GM12875 (cell line): Measurements from ENCODE around the gene DIPK1A.

Source experiments
- H3K4me3 ChIP-seq: one replicate; pipeline ENCODE4 v1.5.1; 2011; ENCODE audit warnings: low read depth, low read length, control low read depth
- TF ChIP-seq, protein P1 (sequence below): IDR thresholded peaks from 2 replicates; pipeline ENCODE4 v1.5.1; 2011; ENCODE audit warnings: low read depth, mild to moderate bottlenecking, control low read depth, inconsistent platforms, low read length, moderate library complexity, borderline replicate concordance; ENCODE audit not compliant: insufficient read depth

The DIPK1A gene

DNA sequence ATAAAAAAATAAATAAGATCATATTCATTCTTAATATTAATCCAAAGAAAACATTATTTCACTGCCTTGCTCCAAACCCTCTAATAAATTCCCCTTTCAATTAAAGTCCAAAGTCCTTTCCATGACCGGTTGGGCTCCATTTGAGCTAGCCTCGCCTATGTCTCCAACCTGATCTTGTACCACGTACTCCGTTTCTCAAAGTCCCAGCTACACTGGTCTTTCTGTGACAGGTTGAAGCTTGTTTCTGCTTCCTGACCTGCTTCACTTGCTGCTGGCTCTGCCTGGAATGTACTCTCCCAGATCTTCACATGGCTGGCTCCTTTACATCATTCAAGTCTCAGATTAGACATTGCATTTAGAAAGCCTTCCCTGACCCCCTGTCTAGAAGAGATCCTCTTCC is 113.1 kb downstream of the DIPK1A start:
- H3K4me3 ChIP-seq, result no peak overlapping the region
- TF ChIP-seq, protein P1, sequence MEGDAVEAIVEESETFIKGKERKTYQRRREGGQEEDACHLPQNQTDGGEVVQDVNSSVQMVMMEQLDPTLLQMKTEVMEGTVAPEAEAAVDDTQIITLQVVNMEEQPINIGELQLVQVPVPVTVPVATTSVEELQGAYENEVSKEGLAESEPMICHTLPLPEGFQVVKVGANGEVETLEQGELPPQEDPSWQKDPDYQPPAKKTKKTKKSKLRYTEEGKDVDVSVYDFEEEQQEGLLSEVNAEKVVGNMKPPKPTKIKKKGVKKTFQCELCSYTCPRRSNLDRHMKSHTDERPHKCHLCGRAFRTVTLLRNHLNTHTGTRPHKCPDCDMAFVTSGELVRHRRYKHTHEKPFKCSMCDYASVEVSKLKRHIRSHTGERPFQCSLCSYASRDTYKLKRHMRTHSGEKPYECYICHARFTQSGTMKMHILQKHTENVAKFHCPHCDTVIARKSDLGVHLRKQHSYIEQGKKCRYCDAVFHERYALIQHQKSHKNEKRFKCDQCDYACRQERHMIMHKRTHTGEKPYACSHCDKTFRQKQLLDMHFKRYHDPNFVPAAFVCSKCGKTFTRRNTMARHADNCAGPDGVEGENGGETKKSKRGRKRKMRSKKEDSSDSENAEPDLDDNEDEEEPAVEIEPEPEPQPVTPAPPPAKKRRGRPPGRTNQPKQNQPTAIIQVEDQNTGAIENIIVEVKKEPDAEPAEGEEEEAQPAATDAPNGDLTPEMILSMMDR, result no peak

DNA sequence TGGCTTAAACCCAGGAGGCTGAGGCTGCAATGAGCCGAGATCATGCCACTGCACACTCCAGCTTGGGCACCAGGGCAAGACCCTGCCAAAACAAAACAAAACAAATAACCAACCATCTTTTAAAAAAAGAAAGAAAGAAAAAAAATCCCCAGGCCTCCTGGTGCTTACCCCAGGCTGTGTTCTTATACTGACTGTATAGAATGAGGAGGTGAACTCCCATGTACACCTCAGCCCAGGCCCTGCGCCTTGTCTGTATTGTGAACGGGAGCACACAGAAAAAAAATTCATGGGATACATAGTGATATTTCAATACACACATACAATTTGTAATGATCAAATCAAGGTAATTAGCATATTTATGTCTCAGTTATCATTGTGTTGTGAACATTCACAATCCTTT is 115.4 kb downstream of the DIPK1A start:
- TF ChIP-seq, protein P1, result no peak
- no peak overlapping the region for H3K4me3 ChIP-seq

DNA sequence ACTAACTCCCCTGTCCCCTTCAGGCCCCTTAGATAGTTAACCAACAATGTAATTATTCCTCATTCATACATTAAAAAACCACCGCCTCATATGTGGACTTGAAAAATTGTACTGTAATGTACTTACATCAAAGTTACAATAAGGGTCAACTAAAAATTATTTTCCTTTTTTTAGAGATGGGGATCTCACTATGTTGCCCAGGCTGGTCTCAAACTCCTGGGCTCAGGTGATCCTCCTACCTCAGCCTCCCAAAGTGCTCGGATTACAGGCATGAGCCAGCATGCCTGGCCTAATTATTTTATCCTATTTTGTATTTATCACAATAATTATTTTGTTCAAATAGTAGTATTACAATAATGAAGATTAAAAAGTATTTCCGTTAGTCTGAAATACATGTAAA is 116.8 kb downstream of the DIPK1A start:
- TF ChIP-seq, protein P1, result no peak
- no peak overlapping the region for H3K4me3 ChIP-seq

DNA sequence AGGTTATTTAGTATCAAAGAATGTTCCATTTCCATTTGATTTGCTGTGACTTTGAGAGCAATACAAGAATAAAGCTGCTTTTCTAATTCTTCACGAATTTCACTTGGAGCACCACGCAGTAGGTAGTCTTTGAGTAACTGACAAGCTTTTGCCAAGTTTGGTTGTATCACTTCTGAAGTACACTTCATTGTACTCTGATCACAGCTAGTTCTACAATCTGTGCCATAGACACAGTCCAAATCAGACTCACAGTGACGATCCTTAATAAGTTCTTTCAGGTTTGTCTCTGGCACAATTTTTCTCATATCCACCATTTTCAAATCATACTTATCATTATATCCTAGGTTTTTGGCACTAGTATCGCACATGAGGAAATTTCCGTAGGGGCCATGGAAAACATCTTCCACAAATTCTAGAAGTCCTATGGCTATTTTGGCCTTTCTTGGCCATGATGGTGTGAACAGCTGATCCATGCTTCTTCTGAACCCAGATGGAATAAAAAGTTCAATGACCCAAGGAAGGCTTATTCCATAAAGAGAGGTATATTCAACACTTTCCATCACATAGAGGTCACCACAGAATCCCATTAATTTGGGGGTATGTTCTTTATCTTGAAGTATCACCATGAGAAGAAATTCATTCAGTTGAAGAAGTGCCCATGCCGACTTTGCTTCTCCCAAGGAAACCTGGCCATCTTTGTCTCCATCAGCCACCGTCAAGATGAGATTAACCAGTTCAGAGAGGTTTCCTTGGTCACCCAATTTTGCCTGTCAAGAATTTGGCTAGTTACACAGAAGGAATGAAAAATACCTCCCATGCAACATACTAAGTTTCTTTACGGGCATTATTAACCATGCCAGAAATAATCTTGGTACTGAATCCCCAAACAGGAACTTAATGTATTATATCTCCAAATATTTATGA is 117.6 kb downstream of the DIPK1A start:
- H3K4me3 ChIP-seq, result no peak overlapping the region
- TF ChIP-seq, protein P1, result no peak

DNA sequence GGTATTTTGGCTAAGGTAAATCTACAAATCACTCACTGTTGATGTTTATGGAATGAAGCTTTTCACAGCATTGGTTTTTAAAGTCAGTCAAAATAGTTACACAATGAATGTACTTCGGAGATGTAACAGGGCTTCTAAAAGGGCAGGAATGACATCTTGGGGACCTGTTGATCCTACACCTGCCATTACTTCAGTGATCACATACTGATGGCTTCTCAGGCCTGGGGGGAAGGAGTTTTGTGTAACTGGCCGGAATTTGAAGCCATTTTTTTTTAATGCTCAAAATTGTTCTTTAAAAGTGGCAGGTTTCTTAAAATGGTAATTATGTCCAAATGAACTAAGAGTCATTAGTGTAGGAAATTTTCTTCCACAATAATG is 118.2 kb downstream of the DIPK1A start:
- TF ChIP-seq, protein P1, result no peak
- no peak overlapping the region for H3K4me3 ChIP-seq

DNA sequence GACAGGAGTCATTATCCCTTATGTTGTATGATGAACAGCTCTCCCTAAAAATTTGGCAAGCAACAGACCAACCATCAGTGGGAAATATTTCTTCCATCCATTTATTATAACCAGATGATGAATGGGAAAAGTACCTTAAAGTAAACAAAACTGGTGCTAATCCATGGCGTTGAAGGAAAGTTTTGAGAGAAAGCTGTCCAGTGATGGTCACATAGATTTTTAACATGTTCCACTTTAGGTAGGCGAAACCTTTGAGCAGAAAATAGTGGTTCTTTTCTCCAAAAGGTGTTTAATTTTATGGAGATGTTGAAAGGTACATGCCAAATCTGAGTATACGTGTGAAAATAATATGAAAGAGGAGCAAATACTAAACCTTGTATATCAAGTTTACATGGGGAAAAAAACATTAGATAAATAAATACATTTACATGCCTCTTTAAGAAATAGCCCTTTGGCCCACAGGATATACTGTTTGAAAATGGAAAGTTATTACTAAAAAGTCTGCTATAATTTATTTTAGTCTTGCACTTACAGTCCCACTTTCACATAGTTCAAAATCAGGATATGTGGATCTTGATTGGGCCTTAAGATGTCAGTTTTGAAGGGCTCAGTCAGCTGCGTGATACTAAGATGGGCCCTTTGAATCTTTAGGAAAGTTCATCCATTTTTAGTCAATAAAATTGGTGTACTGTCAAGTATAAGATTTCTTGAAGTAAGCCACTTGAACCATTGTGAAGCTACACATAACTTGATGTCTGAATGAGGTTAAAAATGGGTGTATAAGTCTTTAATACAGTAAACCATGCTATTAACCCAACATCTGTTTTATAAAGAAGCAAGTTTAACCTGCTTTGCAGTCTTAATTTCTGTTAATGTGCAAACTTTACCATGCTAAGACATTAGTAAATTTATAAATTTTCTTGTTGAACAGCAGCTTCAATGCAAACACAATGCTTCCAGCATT is 118.9 kb downstream of the DIPK1A start:
- TF ChIP-seq, protein P1, result no peak
- H3K4me3 ChIP-seq, result no peak overlapping the region

DNA sequence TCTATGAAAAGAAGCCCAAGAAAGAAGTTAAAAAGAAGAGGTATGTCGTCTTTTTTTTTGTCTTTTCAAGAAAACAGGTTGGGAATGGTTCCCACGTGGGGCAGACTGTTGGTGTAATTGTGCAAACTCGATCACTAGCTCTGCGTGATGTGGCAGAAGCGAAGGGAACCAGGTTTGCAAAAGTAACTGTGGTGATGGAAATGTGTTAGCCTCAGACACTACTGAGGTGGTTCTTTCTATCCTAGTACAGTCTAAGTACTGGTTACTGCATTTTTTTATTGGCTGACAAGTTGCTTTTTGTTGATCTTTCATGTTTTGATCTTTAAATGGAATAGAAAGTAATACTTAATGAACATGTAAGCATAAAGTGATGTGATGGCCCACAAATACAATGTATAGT is 120.7 kb downstream of the DIPK1A start:
- TF ChIP-seq, protein P1, result no peak
- H3K4me3 ChIP-seq, result no peak overlapping the region
